HK-2 (cell line): Measurements from ENCODE around the gene RPAP2.
"Not testable (repeated sequence)": the region's sequence is repeated elsewhere in the genome, so short reads cannot be mapped to it uniquely, and the experiment has no call there.

Source experiments
- DNase-seq: peaks from one replicate; pipeline ENCODE4 v3.0.0-alpha.2; 2018; ENCODE audit not compliant: unreplicated experiment

The RPAP2 gene

DNA sequence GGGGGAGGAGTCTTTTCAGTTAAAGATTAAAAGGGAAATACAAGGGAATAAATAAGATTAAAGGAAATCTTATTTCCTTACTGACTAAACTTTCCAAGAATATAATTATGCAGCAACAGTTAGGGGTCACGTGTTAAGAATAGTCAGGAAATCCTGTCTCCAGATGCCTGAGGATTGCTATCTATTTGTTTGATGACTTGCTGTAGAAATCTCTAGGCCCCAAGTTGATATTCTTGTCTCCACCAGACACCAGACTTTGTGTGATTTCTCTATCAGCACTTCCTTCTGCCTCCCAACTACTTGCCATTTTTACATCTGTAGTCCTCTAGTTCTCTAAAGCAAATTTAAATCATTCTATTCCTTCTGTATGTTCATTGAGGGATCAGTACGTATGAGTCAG is 77.5 kb downstream of the RPAP2 start:
- DNase-seq, result no peak

DNA sequence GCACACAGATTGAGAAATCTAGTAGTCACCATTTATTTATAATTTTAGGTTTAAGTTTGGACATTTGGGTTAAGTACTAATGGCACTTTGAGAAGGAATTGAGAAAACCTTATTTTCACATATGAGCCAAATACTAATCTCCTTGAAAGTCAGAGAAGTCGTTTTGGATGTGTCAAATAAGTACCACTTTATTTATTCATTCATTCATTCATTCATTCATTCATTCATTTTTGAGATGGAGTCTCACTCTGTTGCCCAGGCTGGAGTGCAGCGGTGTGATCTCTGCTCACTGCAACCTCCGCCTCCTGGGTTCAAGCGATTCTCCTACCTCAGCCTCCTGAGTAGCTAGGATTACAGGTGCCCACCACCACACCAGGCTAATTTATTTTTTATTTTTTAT is 79.1 kb downstream of the RPAP2 start:
- not testable (repeated sequence) for DNase-seq

GRCh38 chr1:92380867-92381266 is 82.0 kb downstream of the RPAP2 start:
- DNase-seq, result no peak

- not testable (repeated sequence) for DNase-seq
Observed at GRCh38 chr1:92393966-92394365, 95.1 kb downstream of the RPAP2 start.

DNA sequence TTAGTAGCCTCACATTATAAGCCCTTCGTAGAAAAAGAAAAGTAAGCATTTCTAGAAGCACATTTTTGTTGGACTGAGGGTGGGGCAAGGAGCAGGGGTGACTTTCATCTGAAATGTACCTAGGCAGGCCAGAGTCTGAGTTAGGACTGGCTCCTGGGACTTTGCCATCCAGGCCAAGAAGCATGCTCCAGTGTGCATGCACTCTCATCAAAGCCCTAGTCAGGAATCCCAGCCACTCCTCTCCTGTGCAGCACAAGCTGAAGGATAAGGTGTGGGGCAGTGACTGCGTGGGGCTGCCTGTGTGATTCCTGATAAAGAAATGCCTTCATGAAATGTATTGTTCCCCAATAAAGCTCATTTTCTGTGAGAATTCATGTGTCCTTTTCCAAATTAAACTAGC is 99.7 kb downstream of the RPAP2 start:
- no peak for DNase-seq

DNA sequence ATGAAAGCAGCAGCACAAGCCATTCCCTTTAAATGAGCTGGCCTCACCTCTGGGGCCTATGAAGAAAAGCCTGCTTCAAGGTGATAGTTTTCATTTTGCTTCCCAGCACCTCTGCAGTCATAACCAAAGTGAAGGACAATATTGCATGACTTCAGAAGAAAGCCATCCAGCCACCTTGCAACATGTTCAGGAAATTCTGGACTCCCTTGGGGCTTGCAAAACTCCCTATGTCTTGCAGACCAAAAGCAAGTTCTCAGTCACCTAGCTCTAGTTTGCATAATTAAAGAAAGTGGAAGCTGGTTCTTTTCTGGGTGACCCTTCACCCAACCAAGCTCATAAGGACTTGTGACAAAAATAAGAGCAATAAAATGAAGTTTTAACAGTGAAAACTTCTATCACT is 100.2 kb downstream of the RPAP2 start:
- no peak for DNase-seq

DNA sequence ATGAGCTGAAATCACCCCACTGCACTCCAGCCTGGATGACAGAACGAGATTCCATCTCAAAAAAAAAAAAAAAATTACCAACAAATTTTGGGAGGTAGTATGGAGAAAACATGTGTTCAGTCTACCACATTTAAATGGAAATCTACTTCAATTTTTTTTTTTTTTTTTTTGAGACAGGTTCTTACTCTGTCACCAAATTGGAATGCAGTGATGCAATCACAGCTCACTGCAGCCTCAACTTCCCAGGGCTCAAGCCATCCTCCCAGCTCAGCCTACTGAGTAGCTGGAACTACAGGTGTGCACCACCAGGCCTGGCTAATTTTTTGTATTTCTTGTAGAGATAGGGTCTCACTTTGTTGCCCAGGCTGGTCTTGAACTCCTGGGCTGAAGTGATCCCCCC is 105.8 kb downstream of the RPAP2 start:
- DNase-seq, result peak; percentile 6

DNA sequence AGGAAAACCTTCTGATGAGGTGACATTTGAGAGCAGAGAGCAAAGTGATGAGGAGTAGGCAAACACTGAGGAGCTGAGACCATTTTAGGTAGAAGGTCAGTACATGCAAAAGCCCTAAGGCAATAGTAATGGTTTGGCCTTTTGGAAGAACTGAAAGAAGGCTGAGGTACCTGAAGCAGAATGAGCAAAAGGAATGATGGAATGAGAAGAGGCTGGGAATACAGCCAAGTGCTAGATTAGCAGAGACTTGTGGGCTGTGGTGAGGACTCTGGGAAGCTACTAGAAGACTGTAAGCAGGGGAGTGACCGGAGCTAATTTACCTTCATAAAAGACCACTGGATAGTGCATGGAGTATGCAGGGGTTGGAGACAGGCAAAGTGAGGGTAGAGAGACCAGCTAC is 110.0 kb downstream of the RPAP2 start:
- no peak for DNase-seq

DNA sequence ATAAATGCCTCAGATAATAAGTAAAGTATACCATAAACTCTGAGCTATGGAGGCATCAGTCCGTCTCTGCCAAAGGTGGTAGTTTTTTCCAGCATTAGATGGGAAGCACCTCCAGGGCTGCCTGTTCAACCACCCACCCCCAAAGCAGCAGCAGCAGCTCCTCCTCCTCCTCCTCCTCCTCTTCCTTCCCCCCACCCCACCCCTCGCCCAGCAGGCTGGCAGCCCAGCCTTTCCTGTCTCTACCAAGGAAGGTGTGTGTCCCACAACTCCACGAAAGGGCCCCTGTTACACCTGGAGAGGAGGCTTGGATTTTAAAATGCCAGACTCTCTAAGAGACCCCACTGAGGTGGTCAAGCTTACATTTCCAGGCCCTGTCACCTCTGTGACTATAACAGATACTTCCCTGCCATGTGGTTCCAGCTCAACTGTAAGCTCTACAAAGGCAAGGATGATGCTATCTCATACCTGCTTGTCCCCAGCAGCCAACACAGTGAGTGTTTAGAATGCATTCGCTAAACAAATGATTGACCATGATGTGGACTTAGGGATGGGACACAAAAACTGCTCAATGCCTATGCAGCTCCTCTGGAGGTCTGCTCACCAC is 111.2 kb downstream of the RPAP2 start:
- no peak for DNase-seq

DNA sequence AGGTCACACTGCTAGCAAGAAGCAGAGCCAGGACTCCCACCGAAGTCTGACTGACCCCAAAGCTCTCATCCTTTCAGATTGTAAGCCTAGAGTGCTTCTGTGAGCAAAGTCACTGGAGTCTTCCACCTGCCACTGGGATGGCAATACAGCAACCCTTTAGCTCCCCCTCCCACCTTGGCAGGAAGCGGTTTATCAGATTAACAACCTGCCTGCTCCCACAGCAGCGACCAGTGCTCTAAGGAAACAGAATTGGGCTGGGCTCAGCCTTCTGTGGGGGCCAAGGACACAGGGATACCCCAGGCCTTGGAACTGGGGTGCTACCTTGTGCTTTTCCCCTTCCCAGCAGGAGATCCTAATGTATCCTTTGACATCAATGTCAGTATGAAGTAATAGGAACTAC is 111.8 kb downstream of the RPAP2 start:
- DNase-seq, result no peak

- DNase-seq, result no peak
Observed at GRCh38 chr1:92411511-92411910, 112.7 kb downstream of the RPAP2 start.

- no peak for DNase-seq
Observed at GRCh38 chr1:92419642-92420041, 120.8 kb downstream of the RPAP2 start.

GRCh38 chr1:92424381-92424780 is 125.5 kb downstream of the RPAP2 start:
- DNase-seq, result no peak

GRCh38 chr1:92425617-92426016 is 126.8 kb downstream of the RPAP2 start:
- DNase-seq, result no peak

- DNase-seq, result no peak
Observed at GRCh38 chr1:92430030-92430429, 131.2 kb downstream of the RPAP2 start.

DNA sequence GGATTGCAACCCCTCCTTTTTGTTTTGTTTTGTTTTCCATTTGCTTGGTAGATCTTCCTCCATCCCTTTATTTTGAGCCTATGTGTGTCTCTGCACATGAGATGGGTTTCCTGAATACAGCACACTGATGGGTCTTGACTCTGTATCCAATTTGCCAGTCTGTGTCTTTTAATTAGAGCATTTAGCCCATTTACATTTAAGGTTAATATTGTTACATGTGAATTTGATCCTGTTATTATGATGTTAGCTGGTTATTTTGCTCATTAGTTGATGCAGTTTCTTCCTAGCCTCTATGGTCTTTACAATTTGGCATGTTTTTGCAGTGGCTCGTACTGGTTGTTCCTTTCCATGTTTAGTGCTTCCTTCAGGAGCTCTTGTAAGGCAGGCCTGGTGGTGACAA is 135.7 kb downstream of the RPAP2 start:
- DNase-seq, result not testable (repeated sequence)

GRCh38 chr1:92439291-92439690 is 140.4 kb downstream of the RPAP2 start:
- DNase-seq, result no peak

- no peak for DNase-seq
Observed at GRCh38 chr1:92441316-92441696, 142.4 kb downstream of the RPAP2 start.

GRCh38 chr1:92441697-92442342 is 143.0 kb downstream of the RPAP2 start:
- no peak for DNase-seq

- no peak for DNase-seq
Observed at GRCh38 chr1:92442351-92442750, 143.5 kb downstream of the RPAP2 start.

GRCh38 chr1:92443893-92444292 is 145.0 kb downstream of the RPAP2 start:
- no peak for DNase-seq

DNA sequence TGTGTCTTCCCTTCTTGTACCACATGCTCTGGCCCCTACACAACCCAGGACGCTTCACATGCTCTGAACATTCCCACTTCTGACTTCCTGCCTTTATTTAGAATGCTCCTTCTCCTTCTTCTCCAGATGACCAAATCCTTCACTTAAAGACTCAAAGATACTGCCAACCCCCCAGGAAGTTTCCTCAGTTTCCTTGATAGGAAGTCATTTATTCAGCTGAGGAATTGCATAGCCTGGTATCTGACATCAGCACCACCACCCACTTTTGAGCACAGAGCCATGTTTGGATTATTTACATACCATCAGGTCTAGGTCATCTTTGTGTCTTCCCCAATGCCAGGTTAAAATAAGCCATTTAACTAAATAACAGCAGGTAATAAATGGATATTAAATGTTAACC is 145.5 kb downstream of the RPAP2 start:
- no peak for DNase-seq

- no peak for DNase-seq
Observed at GRCh38 chr1:92445865-92446264, 147.0 kb downstream of the RPAP2 start.

GRCh38 chr1:92446546-92446945 is 147.7 kb downstream of the RPAP2 start:
- DNase-seq, result no peak
